Measurements from ENCODE around the gene SLC12A4. TPM values are rescaled to one million over a fixed set of nuclear protein-coding genes. Genes with fewer than 3 reads are reported as not detected.
"Not testable (repeated sequence)": the region's sequence is repeated elsewhere in the genome, so short reads cannot be mapped to it uniquely, and the experiment has no call there.

SLC12A4 gene
- 95.5 TPM for total RNA-seq
- long read RNA-seq, full-length matches to known transcripts, result 100 of 160 reads
- long read RNA-seq, partial matches to known transcripts, result 41 of 160 reads
- long read RNA-seq, other reads (novel, unspliced or antisense), result 19 of 160 reads

DNA sequence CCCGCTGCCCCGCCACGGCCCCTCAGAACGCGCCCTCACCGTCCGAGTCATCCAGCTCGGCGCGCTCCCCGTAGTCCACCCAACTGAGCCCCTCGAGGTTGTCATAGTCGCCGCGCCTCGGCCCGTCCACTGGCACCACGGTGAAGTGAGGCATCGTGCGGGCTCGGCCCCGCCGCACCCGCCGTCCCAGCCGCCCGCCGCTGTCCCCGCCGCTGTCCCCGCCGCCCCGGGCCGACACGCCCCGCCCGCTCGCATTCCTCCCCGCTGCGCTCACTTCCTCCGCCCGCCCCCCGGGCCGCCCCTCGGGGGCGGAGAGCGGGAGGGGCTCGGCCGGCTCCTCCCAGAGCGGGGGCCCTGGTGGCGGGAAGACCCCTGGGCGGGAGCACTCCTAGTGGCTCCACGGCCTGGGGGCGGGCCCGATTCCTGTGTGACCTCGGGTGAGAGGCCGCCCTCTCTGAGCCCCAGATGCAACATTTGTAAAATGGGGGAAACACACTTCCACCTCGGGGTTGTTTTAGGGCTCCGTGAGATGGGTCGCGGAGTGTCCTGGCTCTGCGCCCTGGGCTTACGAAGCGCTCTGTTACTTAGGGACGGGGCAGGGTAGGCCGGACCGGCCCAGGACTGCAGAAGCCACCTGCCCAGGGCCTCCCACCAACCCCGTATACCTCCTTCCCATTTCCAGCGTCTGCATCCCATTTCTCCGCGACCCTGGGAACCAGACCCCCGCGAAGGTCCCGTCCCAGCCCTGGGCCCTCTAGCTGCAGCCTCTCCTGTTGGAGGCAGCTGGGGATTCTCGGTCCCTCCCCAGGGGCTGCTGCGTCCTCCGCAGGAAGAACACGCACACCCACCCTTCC lies at the start of gene SLC12A4:
SLC12A4 (minus strand) TSS at position 238 of the 854 bp plus-strand sequence; CDS start at position 154, 84 bp downstream.
- peak; percentile 90 for ATAC-seq
- peak; percentile 94 for DNase-seq
- intact Hi-C loops (cut with micrococcal nuclease), result no loop called here

DNA sequence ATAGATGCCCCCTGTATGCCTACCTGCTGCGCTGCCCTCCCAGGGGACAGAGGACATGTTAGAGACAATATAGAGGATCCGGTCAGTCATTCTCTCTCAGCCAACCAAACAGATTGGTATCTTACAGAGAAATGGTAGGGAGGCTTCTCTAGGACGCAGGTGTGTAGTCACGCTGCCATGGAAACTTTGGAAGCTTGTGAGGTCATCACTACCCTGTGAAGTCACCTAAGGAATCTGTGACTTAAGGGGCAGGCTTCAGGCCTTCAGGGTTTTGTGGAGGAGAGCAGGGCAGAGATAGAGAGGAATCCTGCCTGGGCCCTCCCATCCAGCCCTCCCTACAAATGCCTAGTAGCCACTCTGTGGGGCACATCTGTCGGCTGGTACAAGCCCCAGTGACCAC lies 47.2 kb upstream of the SLC12A4 start, which contains the start of gene DPEP2NB:
DPEP2NB (minus strand) TSS at position 231 of the 400 bp plus-strand sequence; CDS start at position 90, 141 bp downstream.
- DNase-seq (no peak), ATAC-seq (no peak)
- intact Hi-C loops (cut with micrococcal nuclease), result no loop called here

DNA sequence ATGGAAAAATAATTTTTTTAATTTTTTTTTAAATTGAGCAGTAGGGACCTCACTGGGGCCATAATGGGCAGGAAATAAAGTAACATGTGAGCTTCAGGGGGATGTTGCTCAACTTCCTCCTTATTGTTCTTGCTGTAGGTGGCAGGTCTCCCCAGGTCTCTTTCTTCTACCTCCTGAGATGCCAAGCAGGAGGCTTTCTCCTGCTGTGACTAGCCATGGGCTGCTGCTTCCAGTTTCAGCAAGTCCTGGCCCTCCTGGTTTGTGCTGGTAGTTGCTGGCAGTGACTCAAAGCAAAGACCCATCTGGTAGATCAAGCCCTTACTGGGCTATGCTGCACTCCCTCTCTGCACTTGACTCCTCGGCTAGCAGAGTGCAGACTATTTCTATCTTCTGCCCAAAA lies 45.0 kb upstream of the SLC12A4 start:
- no peak for ATAC-seq

DNA sequence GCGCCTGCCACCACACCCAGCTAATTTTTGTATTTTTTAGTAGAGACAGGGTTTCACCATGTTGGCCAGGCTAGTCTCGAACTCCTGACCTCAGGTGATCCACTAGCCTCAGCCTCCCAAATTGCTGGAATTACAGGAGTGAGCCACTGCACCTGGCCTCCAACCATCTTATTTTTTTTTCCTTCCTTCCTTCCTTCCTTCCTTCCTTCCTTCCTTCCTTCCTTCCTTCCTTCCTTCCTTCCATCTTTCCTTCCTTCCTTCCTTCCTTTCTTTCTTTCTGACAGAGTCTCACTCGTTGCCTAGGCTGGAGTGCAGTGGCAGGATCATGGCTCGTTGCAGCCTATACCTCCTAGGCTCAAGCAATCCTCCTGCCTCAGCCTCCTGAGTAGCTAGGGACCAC lies 41.4 kb upstream of the SLC12A4 start:
- intact Hi-C loops (cut with micrococcal nuclease); DNase-seq; ATAC-seq: not testable (repeated sequence)

More for the DNA sequence above, 45.0 kb upstream of the SLC12A4 start:
- DNase-seq, result no peak
- intact Hi-C loops (cut with micrococcal nuclease), result no loop called here

DNA sequence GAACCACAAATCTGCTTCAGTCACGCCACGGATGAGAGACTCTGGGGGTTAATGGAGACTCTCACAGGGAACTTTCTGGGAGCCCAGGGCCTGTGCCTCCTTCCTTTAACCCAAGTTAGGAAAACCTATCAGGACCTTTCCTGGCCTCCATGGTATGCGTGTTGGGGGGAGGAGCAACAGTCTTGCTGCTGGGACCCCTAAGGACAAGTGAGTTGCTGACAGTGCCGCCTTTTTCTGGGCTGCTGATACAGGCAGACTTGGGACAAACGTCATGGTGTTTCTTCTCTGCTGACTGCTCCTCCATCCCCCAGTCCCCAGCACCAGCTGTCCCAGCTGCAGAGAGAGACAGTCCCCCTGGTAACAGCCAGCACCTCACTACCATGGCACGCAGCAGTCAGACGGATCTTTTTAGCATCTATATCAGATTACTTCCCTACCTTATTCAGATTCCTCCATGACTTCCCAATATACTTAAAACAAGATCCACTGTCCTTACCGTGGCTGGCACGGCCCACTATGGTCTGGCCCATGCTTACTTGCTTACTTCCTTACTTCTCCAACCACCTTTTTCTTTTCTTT lies 40.8 kb upstream of the SLC12A4 start:
- ATAC-seq (no peak), DNase-seq (no peak)
- intact Hi-C loops (cut with micrococcal nuclease), result no loop called here

DNA sequence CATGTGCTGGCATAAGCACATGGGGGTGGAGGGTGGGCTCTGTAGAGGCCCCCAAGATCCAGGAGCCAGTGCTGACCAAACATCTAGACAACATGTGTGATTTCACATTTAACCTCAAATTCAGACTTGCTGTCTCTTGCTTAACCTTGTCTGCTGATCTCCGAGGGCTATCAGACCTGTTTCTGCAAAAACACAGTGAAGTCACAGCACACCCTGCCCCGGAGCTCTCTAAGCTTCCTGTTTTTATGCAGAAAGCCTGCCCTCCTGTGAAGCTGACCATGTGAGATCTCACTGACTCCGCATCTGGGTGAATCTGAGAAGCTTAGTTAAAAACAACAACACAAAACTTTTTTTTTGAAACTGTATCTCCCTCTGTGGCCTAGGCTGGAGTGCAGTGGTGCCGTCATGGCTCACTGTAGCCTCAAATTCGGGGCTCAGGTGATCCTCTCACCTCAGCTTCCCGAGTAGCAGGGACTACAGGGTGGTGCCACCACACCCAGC lies 37.4 kb upstream of the SLC12A4 start:
- ATAC-seq (peak; percentile 58), DNase-seq (peak; percentile 40)
- intact Hi-C loops (cut with micrococcal nuclease), result no loop called here

DNA sequence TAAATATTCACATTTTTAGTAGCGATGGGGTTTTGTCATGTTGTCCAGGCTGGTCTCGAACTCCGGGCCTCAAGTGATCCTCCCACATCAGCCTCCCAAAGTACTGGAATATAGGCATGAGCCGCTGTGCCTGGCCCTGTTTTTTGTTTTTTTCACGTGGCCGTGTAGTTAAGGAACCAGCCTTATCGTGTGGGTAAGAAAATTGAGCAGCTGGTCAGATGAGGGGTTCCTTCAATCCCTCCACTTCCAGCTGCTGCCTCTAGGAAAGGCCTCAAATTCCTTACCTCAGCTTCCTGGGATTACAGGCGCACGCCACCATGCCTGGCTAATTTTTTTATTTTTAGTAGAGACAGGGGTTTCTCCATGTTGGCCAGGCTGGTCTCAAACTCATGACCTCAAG lies 36.8 kb upstream of the SLC12A4 start:
- DNase-seq (no peak), ATAC-seq (no peak)
- intact Hi-C loops (cut with micrococcal nuclease), result no loop called here

DNA sequence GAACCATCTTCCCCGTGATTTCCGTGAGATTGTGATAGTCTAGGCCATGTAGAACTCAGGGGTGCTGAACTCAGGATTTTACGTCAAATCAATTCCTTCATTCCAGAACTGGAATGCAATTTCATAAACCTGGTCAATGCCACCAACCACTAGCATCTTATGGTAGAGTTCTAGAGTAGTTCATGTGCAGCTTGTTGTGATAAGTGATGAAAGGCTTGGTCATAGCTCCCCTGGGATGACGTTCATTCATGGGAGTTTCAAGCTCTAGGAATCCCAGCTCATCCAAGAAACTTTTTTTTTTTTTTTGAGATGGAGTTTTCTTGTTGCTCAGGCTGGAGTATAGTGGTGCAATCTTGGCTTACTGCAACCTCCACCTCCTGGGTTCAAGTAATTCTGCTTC lies 34.6 kb upstream of the SLC12A4 start:
- no peak for DNase-seq
- intact Hi-C loops (cut with micrococcal nuclease), result no loop called here
- ATAC-seq, result no peak

DNA sequence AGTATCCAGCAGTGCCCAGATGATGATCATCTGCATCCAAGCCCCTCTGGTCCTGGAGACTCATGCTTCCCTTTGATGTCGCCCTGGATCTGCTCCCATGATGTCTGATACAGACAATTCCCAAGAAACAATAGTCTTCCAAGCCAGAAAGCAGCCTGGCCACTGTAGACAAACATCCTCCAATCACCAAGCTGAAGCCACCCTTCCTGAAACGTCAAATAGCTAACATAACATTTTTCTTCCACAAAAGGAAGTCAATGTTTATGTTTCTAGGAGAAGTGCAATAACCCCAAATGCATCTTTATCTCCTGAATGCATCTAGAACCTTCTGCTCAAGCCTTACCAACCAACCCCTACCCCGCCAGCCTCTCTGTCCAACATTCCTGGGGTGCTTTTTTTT lies 32.0 kb upstream of the SLC12A4 start:
- DNase-seq (no peak), ATAC-seq (peak; percentile 67)
- intact Hi-C loops (cut with micrococcal nuclease), result no loop called here

DNA sequence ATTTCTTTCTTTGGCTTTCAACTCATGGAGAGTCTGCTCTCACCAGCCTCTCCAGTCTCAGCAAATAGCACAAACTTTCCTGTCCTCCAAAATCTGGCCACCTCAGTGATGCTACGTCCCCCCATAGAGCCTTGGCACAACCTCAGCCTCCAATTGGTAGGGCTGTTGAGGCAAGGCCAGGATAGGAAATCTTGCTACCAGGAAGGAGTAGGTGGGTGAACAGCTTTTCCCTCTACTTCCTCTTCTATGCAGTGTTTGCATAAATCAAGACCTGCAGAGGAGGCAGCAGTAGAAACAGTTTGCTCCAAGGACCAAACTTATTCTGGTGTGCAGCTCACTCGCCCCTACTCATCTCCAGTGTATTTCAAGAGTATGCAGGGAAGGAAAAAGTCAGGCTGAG lies 31.5 kb upstream of the SLC12A4 start:
- no peak for DNase-seq
- intact Hi-C loops (cut with micrococcal nuclease), result no loop called here
- ATAC-seq, result peak; percentile 60

DNA sequence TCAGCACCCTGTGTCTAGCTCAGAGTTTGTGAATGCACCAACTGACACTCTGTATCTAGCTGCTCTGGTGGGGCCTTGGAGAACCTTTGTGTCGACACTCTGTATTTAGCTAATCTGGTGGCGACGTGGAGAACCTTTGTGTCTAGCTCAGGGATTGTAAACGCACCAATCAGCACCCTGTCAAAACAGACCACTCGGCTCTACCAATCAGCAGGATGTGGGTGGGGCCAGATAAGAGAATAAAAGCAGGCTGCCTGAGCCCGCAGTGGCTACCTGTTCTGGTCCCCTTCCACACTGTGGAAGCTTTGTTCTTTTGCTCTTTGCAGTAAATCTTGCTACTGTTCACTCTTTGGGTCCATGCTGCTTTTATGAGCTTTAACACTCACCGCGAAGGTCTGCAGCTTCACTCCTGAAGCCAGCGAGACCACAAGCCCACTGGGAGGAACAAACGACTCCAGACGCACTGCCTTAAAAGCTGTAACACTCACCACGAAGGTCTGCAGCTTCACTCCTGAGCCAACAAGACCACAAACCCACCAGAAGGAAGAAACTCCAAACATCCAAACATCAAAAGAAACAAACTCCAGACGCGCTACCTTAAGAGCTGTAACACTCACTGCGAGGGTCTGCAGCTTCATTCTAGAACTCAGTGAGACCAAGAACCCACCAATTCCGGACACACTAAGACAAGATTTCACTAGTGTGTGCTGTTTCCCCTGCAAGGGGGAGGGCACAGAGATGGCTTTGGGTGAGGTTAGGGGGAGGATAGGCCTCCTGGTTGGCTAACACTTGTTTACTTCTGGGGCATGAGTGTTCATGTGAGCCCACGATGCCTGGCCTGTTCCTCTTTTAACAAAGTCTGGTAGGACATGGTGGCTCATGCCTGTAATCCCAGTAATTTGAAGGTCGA lies 30.6 kb upstream of the SLC12A4 start, which contains the start of gene DPEP2:
DPEP2 (minus strand) TSS at position 706 of the 910 bp plus-strand sequence. CDS start 6,272 bp downstream, outside the sequence.
- DNase-seq; intact Hi-C loops (cut with micrococcal nuclease): not testable (repeated sequence)
- peak; percentile 79 for ATAC-seq

DNA sequence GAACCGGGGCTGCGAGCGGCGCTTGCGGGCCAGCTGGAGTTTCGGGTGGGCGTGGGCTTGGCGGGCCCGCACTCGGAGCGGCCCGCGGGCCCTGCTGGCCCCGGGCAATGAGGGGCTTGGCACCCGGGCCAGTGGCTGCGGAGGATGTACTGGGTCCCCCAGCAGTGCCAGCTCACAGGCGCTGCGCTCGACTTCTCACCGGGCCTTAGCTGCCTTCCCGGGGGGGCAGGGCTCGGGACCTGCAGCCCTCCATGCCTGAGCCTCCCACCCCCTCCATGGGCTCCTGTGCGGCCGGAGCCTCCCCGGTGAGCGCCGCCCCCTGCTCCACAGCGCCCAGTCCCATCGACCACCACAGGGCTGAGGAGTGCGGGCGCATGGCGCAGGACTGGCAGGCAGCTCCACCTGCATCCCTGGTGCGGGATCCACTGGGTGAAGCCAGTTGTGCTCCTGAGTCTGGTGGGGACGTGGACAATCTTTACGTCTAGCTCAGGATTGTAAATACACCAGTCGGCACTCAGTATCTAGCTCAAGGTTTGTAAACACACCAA lies 29.9 kb upstream of the SLC12A4 start:
- DNase-seq; ATAC-seq; intact Hi-C loops (cut with micrococcal nuclease): not testable (repeated sequence)

DNA sequence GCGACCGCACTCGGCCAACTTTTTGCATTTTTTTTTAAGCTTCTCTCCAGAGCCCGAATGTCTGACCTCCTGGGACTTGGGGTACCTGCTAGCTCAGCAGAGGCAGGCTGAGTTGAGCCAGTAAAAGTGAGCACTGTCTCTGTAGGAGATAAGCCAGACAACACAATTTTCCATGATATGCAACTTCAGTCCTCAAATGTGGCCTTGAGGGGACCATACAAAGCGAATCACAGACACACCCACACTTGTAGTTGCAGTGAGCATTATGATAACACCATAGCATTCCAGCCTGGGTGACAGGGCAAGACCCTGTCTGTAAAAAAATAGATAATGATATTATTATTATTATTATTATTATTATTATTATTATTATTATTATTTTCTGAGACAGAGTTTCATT lies 28.2 kb upstream of the SLC12A4 start:
- intact Hi-C loops (cut with micrococcal nuclease), result no loop called here

DNA sequence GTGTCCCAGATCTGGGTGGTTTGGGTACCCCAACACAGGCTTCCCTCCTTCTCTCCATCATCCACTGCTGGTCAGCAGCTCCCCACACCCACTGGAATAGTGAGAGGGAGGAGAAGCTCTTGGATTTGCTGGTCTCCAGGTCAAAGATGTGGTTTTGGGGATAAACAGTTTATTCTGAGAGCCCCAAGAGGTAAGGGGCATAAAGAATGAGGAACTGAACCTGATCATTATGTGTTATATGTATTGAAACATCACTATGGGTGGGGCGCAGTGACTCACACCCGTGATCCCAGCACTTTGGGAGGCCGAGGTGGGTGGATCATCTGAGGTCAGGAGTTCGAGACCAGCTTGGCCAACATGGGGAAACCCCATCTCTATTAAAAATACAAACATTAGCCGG lies 27.0 kb upstream of the SLC12A4 start:
- ATAC-seq (no peak), DNase-seq (no peak)
- intact Hi-C loops (cut with micrococcal nuclease), result no loop called here

More for the DNA sequence above, 28.2 kb upstream of the SLC12A4 start:
- DNase-seq (no peak), ATAC-seq (no peak)

DNA sequence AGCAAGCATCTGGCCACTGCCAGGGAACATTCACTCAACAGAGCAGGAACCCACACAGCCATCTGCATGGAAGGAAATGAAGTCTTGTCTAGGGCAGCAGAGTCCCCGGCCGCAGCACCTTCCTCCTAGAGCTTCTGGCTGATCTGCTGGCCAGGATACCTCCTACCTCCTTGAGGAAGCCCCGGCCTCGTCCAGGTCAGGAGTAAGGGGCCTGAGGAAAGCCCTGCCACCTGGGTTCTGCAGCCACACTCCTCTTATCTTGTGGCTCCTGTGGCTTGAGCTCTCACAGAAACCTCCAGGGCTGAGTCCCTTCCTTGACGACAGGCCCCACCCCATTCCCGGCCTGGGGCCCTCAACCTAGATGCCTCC lies 25.6 kb upstream of the SLC12A4 start:
- intact Hi-C loops (cut with micrococcal nuclease); DNase-seq: not testable (repeated sequence)
- peak; percentile 18 for ATAC-seq

DNA sequence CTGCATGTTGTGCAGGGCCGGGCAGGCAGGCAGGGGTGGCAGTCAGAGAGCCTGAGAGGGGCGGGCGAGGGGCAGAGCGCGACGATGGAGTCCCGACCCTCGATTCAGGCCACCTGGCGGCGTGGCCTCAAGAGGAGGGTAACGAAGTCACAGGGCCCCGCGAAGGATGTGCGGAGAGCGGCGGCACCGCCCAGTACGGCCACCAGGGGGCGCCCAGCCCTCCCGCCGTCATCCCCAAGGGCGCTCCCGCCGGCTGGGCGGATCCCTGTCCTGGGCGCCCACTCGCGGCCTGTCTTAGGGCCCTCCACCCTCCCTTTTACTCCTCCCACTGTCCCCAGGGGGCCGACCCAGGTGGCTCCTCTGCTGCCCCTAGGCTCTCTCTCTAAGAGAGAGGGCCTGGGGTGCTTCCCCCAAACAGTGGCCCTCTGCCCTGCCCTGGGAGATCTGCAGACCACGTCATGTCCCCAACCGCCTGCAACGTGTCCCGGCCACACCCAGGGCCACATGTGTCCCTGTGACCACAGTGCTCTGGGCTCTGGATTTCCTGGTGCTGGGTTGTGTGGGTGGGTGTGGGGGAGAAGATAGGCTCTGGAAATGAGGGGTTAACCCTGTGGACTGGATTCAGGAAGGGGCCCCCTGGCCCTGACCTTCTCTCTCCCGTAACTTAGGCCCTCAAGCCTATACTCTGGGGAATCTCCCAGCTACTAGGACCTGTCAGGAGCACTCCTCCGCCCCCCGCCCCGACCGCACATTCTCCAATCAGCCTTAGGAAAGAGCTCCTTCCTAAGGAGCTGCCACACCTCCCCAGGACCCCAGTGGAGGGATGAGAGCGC lies 25.0 kb upstream of the SLC12A4 start:
- ATAC-seq, result peak; percentile 96
- peak; percentile 93 for DNase-seq
- intact Hi-C loops (cut with micrococcal nuclease), result no loop called here

DNA sequence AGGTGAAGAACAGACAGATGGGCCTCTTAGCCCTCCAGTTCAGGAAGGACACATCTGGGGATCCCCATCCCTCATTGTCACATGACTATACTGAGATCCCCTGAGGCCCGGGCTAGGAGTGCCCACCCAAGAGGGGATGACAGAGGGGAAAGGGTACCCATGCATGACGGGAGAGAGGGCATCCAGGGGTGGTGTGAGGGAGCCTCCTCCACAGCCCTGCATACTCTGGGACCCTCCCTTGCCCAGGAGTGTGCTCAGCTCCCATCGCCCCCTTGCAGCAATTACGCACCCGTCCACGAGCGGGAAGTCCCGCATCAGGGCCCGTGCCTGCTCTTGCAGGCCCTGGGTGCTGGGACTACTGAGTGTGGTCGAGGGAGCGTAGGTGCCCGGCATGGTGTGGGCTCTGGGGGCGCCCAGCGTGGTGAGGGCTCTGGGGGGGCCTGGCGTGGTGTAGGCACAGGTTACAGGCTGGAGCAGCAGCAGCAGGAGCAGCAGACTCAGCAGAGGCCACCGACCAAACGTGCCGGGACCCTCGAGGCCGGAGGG lies 24.3 kb upstream of the SLC12A4 start:
- intact Hi-C loops (cut with micrococcal nuclease), result no loop called here
- peak; percentile 8 for ATAC-seq
- DNase-seq, result no peak

DNA sequence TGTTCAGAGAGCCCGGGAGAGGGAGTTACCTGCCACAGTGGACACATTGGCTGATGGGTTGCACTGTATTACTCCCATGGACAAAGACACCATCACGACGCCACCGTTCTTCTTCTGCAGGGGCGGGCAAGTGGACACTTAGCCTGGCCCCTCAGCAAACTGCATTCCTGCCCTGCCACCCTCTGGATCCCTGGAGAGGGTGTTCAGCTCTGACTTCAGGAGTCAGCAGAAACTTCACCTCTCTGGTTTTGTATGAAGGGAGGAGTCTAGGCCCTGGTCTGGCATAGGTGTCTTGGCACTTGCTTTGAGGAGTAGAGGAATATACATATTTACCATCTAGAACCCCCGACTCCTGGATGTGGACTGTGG lies 21.6 kb upstream of the SLC12A4 start:
- DNase-seq (no peak), ATAC-seq (no peak)
- intact Hi-C loops (cut with micrococcal nuclease), result no loop called here
